HCT116 (cell line): ENCODE data around the gene MICOS13. TPM values are rescaled to one million over a fixed set of nuclear protein-coding genes. Genes with fewer than 3 reads are reported as not detected.
A peak's percentile ranks its signal among the peaks of the same experiment; 100 is the strongest.
"Not testable (repeated sequence)": the region's sequence is repeated elsewhere in the genome, so short reads cannot be mapped to it uniquely, and the experiment has no call there.

Experiments used
- ATAC-seq: fragments of 200-7000 bp; cut with Tn5 transposase; 2 replicates; pipeline ENCODE4 v1.9.1; 2020; ENCODE audit warnings: mild to moderate bottlenecking, moderate library complexity
- BruUV-seq: library from RNA; stranded (reverse); fragments of 400-500 nt; replicated peaks from 2 replicates; lab custom pipeline; 2021; lab: Mats Ljungman, UMichigan
- CTCF ChIA-PET: fragments of 300-600 bp; sonication (Branson Sonifier 250); formaldehyde crosslinking; loops from one replicate; lab custom pipeline; 2021; ENCODE audit warnings: antibody characterized with exemption; lab: Charles Lee
- POLR2A ChIA-PET: fragments of 300-600, 350-600 bp; sonication (Branson Sonifier 250); formaldehyde crosslinking; loops from one replicate; lab custom pipeline; 2021; ENCODE audit warnings: antibody characterized with exemption; lab: Charles Lee
- RAD21 ChIA-PET, 2 experiments: fragments of 300-600 bp; sonication (Branson Sonifier 250); formaldehyde crosslinking; loops; one replicate each; lab custom pipeline; 2023; ENCODE audit warnings: low total read pairs in 2 of 2; ENCODE audit not compliant: uncharacterized antibody in 2 of 2, unreplicated experiment in 2 of 2, low non-redundant PET in 1 of 2; lab: Charles Lee
- DNase-seq: peaks from one replicate; pipeline ENCODE4 v3.0.0-alpha.2; 2010; ENCODE audit warnings: low read depth, low spot score
- H2AFZ ChIP-seq: fragments of 200-600 bp; shearing (Covaris generic), sonication (generic); 2 replicates; pipeline ENCODE4 v1.6.1; 2017; ENCODE audit warnings: low read depth, mixed run types, mixed read lengths, antibody characterized with exemption, low read length; ENCODE audit not compliant: poor library complexity, severe bottlenecking
- H3K27ac ChIP-seq: 2 replicates; pipeline ENCODE4 v1.5.1; 2012; ENCODE audit warnings: low read depth, low read length
- H3K27me3 ChIP-seq: fragments of 200-600 bp; sonication (generic); 2 replicates; pipeline ENCODE4 v1.6.1; 2016; ENCODE audit warnings: mixed run types, low read length, mixed read lengths; ENCODE audit not compliant: insufficient read depth
- H3K36me3 ChIP-seq, 2 experiments: fragments of 200-500 bp in 1 of 2; fragments of 200-600 bp in 1 of 2; sonication (Bioruptor generic) in 1 of 2; sonication (generic) in 1 of 2; 2 replicates each; pipeline versions ENCODE4 v1.5.1 to v1.6.1; 2014 to 2016; ENCODE audit warnings: low read length in 2 of 2, inconsistent platforms in 1 of 2, mixed read lengths in 1 of 2, mixed run types in 1 of 2; ENCODE audit not compliant: insufficient read depth in 2 of 2, control insufficient read depth in 1 of 2
- H3K4me1 ChIP-seq, 2 experiments: fragments of 200-600 bp in 1 of 2; sonication (generic) in 1 of 2; 2 replicates each; pipeline versions ENCODE4 v1.5.1 to v1.6.1; 2012 to 2017; ENCODE audit warnings: low read length in 2 of 2, inconsistent platforms in 1 of 2, mild to moderate bottlenecking in 1 of 2, mixed read lengths in 1 of 2, mixed run types in 1 of 2, moderate library complexity in 1 of 2; ENCODE audit not compliant: insufficient read depth in 2 of 2, control insufficient read depth in 1 of 2
- H3K4me2 ChIP-seq: fragments of 200-600 bp; sonication (generic); 2 replicates; pipeline ENCODE4 v1.6.1; 2017; ENCODE audit warnings: mixed run types, low read length, mixed read lengths
- H3K4me3 ChIP-seq, 2 experiments: fragments of 200-600 bp in 1 of 2; sonication (generic) in 1 of 2; replicated peaks in 1 of 2; 2 replicates each; pipeline ENCODE4 v1.5.1; 2011 to 2016; ENCODE audit warnings: low read length in 2 of 2, control low read depth in 1 of 2, low read depth in 1 of 2, mild to moderate bottlenecking in 1 of 2, mixed read lengths in 1 of 2, mixed run types in 1 of 2
- H3K79me2 ChIP-seq: fragments of 200-600 bp; sonication (generic); 2 replicates; pipeline ENCODE4 v1.6.1; 2017; ENCODE audit warnings: mild to moderate bottlenecking, mixed run types, low read length, moderate library complexity, mixed read lengths; ENCODE audit not compliant: insufficient read depth
- H3K9ac ChIP-seq: fragments of 200-600 bp; sonication (generic); 2 replicates; pipeline ENCODE4 v1.6.1; 2016; ENCODE audit warnings: low read length, mixed read lengths
- H3K9me2 ChIP-seq: fragments of 200-600 bp; sonication (generic), shearing (Covaris generic); 2 replicates; pipeline ENCODE4 v1.6.1; 2017; ENCODE audit warnings: mixed run types, mild to moderate bottlenecking, moderate library complexity; ENCODE audit not compliant: insufficient read depth
- H3K9me3 ChIP-seq, 2 experiments: fragments of 200-500 bp in 1 of 2; fragments of 200-600 bp in 1 of 2; sonication (Bioruptor generic) in 1 of 2; sonication (generic) in 1 of 2; 2 replicates each; pipeline ENCODE4 v1.6.1; 2014 to 2017; ENCODE audit warnings: low read length in 2 of 2, mixed read lengths in 2 of 2, inconsistent platforms in 1 of 2, low read depth in 1 of 2, mild to moderate bottlenecking in 1 of 2, mixed run types in 1 of 2, moderate library complexity in 1 of 2; ENCODE audit not compliant: control insufficient read depth in 1 of 2, insufficient read depth in 1 of 2
- H4K20me1 ChIP-seq: fragments of 200-600 bp; sonication (generic), shearing (Covaris generic); 2 replicates; pipeline ENCODE4 v1.6.1; 2017; ENCODE audit warnings: mixed run types, mild to moderate bottlenecking, moderate library complexity; ENCODE audit not compliant: insufficient read depth
- CBX3 ChIP-seq: IDR thresholded peaks from 2 replicates; pipeline ENCODE4 v1.6.1; 2012; ENCODE audit warnings: low read depth
- ELF1 ChIP-seq: IDR thresholded peaks from 2 replicates; pipeline ENCODE4 v1.6.1; 2012; ENCODE audit warnings: low read depth, borderline replicate concordance
- EZH2 ChIP-seq: fragments of 200-600 bp; sonication (generic); IDR thresholded peaks from 2 replicates; pipeline ENCODE4 v1.6.1; 2017; ENCODE audit warnings: antibody characterized with exemption, mixed run types
- FOSL1 ChIP-seq: IDR thresholded peaks from 2 replicates; pipeline ENCODE4 v1.6.1; 2012; ENCODE audit warnings: low read depth
- RAD21 ChIP-seq: IDR thresholded peaks from 2 replicates; pipeline ENCODE4 v1.6.1; 2012; ENCODE audit warnings: low read depth, mild to moderate bottlenecking
- SRF ChIP-seq: IDR thresholded peaks from 2 replicates; pipeline ENCODE4 v1.6.1; 2012; ENCODE audit warnings: low read depth
- ZNF274 ChIP-seq: fragments of 200-500 bp; sonication (Bioruptor generic); IDR thresholded peaks from 2 replicates; pipeline ENCODE4 v1.6.1; 2014; ENCODE audit warnings: mild to moderate bottlenecking, low read depth, low read length, inconsistent platforms
- intact Hi-C: fragments of 100-400 bp; cut with micrococcal nuclease; formaldehyde crosslinking; loops from 2 replicates; pipeline ENCODE4 v1.10.0; 2022
- total RNA-seq: library from RNA; stranded (reverse); gene quantifications from one replicate; pipeline ENCODE4 v1.2.1, GENCODE V29; 2021; ENCODE audit not compliant: unreplicated experiment

The MICOS13 gene
- total RNA-seq, 1 experiment from 2014 or later, result 61.6 TPM

DNA sequence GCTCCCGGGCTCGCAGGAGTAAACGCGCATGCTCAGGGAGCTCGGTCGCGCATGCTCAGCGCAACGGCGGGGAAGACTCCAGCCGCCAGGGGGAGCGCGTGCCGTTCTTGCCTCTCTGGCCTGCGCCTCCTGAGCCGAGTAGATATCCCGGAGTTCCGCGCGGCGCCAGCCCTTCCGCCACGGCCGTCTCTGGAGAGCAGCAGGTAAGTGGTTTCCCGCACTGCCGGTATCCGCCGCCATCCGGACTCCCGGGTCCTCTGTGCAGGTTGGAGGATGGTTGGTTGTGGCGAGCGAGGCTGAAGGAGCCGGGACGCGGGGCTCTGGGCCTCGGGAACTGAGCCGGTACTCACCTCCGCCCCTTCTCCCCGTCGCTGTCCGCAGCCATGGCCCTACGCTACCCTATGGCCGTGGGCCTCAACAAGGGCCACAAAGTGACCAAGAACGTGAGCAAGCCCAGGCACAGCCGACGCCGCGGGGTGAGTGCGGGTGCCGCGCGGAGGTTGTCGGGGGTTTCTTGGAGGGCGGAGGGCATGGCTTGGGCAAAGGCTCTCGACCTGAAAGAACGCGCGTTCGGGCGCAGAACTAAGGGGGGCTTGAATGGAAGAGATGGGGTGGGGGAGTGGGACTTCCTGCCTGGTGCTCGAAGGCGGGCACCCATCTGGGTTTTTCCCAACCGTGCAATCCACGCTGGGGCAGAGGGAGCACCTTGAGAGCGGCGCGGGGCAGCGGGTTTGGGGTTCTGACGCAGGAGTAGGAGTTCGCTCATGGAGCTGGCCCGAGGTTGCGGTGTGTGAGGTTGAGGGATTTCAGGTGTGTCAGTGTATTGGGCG, 10.0 kb upstream of the MICOS13 start, which contains the start of gene RPL36 (continued):
- no peak for TF ChIP-seq EZH2
- TF ChIP-seq RAD21, result no peak
- no peak for TF ChIP-seq ZNF274
- no peak; the same call in 1 of the 2 replicates for TF ChIP-seq ELF1
- TF ChIP-seq SRF, result no peak
- TF ChIP-seq FOSL1, result no peak
- peak; percentile 47; the same call in 1 of the 2 replicates for TF ChIP-seq CBX3

DNA sequence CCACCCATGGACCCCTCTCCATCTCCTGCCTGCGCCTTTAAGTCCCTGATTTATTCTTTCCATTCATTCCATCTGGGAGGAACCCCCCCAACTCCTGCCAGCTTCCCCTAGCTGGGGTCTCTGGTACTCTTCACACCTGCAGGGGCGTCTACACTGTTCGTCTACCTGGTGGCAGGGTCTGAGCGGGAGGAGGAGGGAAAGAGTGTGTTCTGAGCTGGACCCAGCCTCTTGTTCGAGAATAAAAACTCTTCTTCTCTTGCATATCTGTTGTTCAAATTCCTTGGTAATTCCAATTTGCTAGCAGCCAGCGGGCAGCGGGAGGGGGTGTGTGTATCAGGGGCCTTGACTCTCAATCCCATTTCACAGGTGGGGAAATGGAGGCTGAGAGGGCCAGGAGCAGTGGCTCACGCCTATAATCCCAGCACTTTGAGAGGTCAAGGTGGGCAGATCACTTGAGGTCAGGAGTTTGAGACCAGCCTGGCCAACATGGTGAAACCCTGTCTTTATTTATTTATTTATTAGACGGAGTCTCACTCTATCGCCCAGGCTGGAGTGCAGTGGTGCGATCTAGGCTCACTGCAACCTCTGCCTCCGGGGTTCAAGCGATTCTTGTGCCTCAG, 8.1 kb upstream of the MICOS13 start:
- BruUV-seq, H3K4me2 ChIP-seq, H3K9me2 ChIP-seq, DNase-seq, H3K27me3 ChIP-seq, RAD21 ChIA-PET, H3K9me3 ChIP-seq, H3K27ac ChIP-seq, H3K4me3 ChIP-seq, ATAC-seq, H2AFZ ChIP-seq, H3K9ac ChIP-seq: not testable (repeated sequence)
- H4K20me1 ChIP-seq, result peaks cover 17% of the 10 kb centered on the region; the same call in 1 of the 2 replicates
- H3K36me3 ChIP-seq, result peaks cover 8 to 31% of the 10 kb centered on the region in 2 experiments; a peak in 2 of 4 replicates
- intact Hi-C loops, result loop anchor here (5.0 kb wide), 2 partner anchors 141 to 641 kb away; no protein-coding TSS in a partner anchor
- H3K4me1 ChIP-seq, result peaks cover 11 to 47% of the 10 kb centered on the region in 2 experiments; a peak in 3 of 4 replicates
- H3K79me2 ChIP-seq, result peaks cover 34% of the 10 kb centered on the region
- ChIA-PET POLR2A (interaction anchor here (1.8 to 2.0 kb wide), 2 partner anchors 31 to 116 kb away, joined by 7 to 31 read pairs; partner anchors contain the start of genes CATSPERD, LONP1 and NRTN), CTCF (interaction anchor here (0.8 to 1.7 kb wide), 4 partner anchors 17 to 140 kb away, joined by 3 to 9 read pairs (median 5); partner anchors contain the start of genes CATSPERD and LONP1)
